ENCODE measurements around the gene CLASP1.

GRCh38 chr2:121388371-121388770 lies 260.9 kb downstream of the CLASP1 start:
- TF ChIP-seq EZH2 (IDR thresholded peaks at IDR 0.05; ENCODE audit: borderline replicate concordance, low read length) (no peak), CTCF (IDR thresholded peaks at IDR 0.05; ENCODE audit: low read length) (no peak)

Measured in OCI-LY1 (cell line).